Measurements from ENCODE around the gene CRELD2.

Gene CRELD2

GRCh38 chr22:49946612-49947295 is 28.3 kb downstream of the CRELD2 start:
- DNase-seq (ENCODE audit: low spot score) = no peak

GRCh38 chr22:49947296-49947622 is 28.8 kb downstream of the CRELD2 start:
- DNase-seq (ENCODE audit: low spot score) = no peak

GRCh38 chr22:49948116-49948957 is 29.9 kb downstream of the CRELD2 start:
- DNase-seq (ENCODE audit: low spot score) = no peak

GRCh38 chr22:49948958-49949913 is 30.8 kb downstream of the CRELD2 start:
- no peak for DNase-seq (ENCODE audit: low spot score)

GRCh38 chr22:49949914-49950292 is 31.5 kb downstream of the CRELD2 start:
- no peak for DNase-seq (ENCODE audit: low spot score)

GRCh38 chr22:49950396-49950994 is 32.1 kb downstream of the CRELD2 start:
- no peak for DNase-seq (ENCODE audit: low spot score)

- no peak for DNase-seq (ENCODE audit: low spot score)
Measured at GRCh38 chr22:49951000-49951677, 32.7 kb downstream of the CRELD2 start.

- no peak for DNase-seq (ENCODE audit: low spot score)
Measured at GRCh38 chr22:49951678-49951985, 33.2 kb downstream of the CRELD2 start.

- peak; percentile 76 for DNase-seq (ENCODE audit: low spot score)
Measured at GRCh38 chr22:49951986-49952896, 33.8 kb downstream of the CRELD2 start.

GRCh38 chr22:49953027-49953679 is 34.7 kb downstream of the CRELD2 start:
- no peak for DNase-seq (ENCODE audit: low spot score)

- DNase-seq (ENCODE audit: low spot score) = no peak
Measured at GRCh38 chr22:49953680-49954344, 35.4 kb downstream of the CRELD2 start.

- no peak for DNase-seq (ENCODE audit: low spot score)
Measured at GRCh38 chr22:49954354-49954753, 35.9 kb downstream of the CRELD2 start.

GRCh38 chr22:49954991-49955580 is 36.7 kb downstream of the CRELD2 start:
- no peak for DNase-seq (ENCODE audit: low spot score)

- DNase-seq (ENCODE audit: low spot score) = no peak
Measured at GRCh38 chr22:49955581-49956417, 37.4 kb downstream of the CRELD2 start.

- DNase-seq (ENCODE audit: low spot score) = no peak
Measured at GRCh38 chr22:49956418-49956770, 38.0 kb downstream of the CRELD2 start.

GRCh38 chr22:49956914-49957825 is 38.7 kb downstream of the CRELD2 start:
- no peak for DNase-seq (ENCODE audit: low spot score)

- DNase-seq (ENCODE audit: low spot score) = no peak
Measured at GRCh38 chr22:49957826-49958365, 39.5 kb downstream of the CRELD2 start.

Data from AG08395 (cell line).